ENCODE measurements around the gene IFNGR2.
"Not testable (repeated sequence)": the region's sequence is repeated elsewhere in the genome, so short reads cannot be mapped to it uniquely, and the experiment has no call there.

IFNGR2 gene

DNA sequence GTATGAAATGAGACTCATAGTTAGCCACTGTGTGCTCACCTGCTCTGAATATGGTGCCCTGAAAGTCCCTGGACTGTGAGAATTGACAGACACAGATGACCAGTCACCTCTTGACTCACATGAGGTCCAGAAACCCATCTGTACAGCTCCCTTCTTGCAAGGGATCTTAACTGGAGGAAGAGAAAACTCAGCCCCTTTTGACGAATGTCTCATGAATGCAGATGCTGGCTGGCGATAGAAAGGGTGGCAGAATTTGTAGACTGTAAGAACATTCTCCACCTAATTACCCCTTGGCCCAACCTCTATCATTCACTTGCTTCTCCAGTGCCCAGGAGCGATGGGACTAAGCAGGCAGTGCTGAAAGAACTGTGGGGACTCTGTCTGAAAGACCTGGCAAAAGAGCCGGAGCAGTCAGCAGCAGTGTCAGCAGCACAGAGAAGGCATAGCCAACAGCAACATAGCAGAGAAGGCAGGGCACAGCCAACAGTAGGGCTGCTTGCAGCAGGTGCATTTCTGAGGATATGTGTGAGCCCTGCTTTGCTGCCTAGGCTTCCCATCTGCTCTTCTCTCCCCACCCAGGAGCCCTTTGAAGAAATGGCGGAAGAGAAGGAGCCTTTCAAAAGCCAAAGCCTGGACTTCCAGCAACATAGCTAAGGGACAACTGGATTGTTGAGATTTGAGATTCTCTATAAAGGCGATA, 25.8 kb upstream of the IFNGR2 start:
- DNase-seq = no peak

DNA sequence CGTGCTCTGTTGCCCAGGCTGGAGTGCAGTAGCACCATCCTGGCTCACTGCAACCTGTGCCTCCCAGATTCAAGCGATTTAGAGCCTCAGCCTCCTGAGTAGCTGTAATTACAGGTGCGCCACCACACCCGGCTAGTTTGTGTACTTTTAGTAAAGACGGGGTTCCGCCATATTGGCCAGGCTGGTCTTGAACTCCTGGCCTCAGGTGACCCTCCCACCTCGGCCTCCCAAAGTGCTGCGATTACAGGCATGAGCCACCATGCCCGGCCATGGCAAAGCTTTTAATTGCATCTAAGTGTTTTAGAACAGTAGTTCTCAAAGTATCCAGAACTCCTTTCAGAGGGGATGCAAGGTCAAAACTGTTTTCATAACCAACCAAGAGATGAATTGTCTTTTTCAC, 25.1 kb upstream of the IFNGR2 start:
- no peak for DNase-seq

DNA sequence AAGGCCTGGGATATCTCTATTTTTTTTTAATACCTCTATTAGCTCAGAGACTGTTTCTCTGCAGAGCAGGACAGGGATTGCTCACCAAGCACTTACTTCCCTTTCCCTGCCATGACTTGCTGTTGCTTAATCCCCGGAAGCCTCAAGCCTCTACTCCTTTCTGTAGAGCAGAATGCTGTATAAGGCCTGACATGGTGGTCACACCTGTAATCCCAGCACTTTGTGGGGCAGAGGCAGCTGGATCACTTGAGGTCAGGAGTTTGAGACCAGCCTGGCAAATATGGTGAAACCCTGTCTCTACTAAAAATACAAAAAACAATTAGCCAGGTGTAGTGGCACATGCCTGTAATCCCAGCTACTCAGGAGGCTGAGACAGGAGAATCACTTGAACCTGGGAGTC, 23.3 kb upstream of the IFNGR2 start:
- DNase-seq = not testable (repeated sequence)

DNA sequence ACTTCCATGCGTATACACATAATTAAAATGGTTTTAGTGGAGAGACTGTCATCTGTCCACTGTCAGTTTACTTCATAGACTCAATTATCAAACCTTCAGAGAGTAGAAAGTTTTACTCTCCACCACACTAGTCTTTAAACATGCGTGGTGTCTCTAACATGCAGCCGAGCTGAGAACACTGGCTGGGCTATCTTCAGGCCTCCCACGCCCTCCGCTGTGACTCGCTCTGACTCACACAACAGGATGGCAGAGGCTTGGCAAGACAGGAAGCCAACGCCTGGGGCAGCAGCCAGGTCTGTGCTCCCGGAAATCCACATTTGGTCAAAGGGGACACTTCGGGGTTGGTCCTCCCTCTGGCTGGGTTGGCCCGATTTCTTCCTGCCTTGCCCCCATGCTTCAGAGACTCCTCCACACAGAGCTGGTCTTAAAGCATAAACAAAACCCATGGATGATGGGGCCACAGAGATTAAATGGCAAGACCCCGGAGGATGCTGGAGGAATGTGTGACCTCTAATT, 22.7 kb upstream of the IFNGR2 start:
- peak; percentile 76 for DNase-seq

DNA sequence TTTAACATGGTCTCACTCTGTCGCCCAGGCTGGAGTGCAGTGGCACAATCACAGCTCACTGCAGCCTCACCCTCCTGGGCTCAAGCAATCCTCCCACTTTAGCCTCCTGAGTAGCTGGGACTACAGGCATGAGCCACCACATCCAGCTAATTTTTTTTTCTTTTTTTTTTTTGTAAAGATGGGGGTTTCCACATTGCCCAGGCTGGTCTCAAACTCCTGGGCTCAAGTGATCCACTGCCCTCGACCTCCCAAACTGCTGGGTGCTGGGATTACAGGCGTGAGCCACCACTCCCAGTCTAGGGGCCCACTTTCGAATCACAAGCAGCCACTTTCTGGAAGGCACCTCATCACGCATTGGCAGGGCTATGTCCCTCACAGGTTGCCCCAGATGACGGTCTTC, 21.8 kb upstream of the IFNGR2 start:
- DNase-seq = not testable (repeated sequence)

DNA sequence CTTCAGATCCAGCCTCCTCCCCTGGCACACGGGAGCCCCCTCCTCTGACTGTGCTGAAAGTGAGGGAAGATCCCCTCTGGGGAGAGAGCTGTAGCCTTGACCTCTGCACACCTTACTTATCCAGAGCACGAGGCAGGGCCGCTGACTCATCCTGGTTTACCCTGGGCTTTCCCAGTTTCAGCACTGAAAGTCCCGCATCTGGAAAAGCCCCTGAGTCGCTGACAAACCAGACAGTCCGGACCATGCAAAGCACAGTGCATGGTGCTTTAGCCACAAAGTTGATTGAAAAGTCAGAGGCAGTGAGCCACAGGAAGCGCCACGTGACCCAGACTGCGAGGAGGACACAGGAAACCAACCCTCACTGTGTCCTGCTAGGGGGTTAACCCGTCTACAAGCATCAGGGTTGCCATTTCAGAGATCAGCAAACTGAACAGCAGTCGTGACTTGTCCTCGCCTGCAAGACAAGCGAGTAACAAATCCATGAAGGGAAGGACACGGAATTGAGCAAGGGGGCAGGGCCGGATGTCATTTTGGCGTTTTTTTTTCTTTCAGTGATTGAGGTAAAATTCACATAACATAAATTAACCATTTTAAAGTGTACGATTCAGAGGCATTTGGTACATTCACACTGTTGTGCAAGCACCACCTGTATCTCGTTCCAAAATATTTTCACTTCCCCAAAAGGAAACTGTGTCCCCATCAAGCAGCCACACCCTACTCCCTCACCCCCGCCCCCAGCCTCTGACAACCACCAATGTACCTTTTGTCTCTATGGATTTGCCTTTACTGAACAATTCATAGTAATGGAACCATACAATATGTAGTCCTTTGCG, 19.9 kb upstream of the IFNGR2 start:
- DNase-seq = peak; percentile 59

DNA sequence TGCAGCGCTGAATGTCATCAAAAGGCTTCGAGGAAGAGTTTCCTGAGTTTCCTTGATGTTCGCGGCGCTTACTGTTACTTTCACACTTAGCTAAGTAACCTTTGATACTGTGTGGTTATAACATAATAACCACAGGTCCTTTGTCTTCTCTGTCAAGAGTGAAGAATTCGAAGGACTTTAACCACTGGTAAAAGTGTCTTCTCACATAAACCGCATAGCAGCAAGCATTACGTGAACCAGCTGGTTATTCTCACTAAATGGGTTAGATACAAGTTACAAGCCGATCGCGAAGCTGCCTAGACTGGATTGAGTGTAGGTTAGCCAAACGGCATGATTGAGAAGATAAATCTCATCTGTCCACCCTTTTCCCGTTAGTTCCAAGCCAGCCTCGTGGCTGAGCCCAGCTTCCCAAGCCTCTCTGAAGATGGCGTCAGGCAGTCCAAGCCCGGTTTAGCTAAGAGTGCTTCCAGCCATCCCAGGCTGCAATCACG, 18.3 kb upstream of the IFNGR2 start:
- peak; percentile 35 for DNase-seq

DNA sequence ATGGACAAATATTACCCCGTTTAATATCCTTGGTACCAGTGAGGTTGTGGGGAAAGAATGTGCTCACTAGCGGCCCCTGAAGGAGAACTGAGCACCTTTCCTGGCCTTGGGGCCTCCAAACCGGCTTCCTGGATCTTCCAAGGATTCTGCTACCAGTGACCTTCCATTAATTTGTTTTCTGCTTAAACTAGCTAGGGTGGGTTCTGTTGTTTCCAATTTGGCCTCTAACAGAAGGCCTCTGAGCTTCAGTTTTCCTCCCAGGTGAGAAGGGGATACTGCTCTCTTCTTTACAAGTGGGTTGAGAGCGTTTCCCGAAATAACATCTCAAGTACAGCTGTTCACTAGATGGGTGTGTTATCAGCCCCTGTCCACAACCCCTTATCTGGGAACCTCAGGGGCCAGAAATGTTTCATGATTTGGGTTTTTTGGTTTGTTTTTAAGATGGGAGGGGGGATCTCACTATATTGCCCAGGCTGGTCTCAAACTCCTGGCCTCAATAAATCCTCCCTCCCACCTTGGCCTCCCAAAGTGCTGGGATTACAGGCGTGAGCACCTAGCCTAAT, 16.9 kb upstream of the IFNGR2 start:
- DNase-seq = no peak

DNA sequence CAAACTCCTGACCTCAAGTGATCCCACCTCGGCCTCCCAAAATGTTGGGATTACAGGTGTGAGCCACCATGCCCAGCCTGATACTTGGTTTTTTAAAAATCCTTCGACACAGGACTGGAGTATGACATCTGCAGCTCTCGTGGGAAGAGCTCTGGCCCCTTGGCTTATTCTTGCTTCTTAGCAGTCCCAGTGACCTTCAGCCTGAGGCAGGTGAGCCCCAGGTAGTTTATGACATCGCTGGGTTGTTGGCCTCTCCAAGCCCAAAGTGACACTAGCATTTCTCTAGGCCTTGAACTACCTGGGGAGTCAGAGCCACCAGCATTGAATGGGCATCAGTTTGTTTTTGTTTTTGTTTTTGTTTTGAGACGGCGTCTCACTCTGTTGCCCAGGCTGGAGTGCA, 15.9 kb upstream of the IFNGR2 start:
- DNase-seq = no peak

DNA sequence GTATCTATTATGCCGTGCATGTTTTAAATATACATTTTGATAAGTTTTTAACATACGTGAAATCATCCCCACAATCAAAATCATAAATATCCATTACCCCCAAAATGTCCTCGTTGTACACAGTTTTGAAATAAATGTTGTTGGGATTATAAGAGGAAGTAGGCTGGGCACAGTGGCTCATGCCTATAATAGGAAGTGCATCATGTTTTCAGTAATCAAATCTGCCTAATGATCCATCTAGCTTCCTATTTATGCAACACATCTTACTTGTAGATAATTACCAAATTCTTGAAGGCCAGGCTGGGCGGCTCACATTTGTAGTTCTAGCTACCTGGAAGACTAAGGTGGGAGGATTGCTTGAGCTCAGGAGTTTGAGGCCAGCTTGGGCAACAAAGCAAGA, 15.0 kb upstream of the IFNGR2 start:
- DNase-seq = no peak

DNA sequence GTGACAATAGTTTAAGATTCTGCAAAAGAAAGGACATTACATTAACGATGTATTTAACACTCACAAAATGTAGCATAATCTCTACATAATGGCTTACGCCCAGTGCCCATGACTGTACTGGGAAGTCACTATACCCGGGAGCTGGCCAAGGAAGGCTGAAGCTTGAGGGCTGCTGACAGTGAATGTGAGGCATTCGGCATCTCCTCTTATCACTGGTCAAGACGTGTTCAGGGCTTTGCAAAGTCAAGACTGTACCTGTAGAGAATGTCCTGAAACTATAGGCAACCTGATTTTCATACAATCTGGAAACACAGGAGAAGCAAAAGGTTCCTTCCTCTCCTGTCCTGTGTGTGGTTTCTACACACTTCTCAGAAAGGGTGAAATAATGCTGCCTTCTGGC, 12.7 kb upstream of the IFNGR2 start:
- DNase-seq = no peak

DNA sequence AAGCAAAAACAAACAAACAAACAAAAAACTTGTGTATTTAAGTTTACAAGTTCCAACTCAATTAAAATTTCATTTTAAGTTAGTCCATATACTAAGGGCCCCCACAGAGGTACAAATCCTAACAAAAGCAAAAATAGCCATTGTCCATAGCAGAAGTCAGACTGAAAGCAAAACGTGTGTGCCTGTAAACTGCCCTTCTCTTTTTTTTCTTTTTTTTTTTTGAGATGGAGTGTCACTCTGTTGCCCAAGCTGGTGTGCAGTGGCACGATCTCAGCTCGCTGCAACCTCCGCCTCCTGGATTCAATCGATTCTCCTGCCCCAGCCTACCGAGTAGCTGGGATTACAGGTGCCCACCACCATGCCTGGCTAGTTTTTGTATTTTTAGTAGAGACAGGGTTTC, 11.6 kb upstream of the IFNGR2 start:
- no peak for DNase-seq

DNA sequence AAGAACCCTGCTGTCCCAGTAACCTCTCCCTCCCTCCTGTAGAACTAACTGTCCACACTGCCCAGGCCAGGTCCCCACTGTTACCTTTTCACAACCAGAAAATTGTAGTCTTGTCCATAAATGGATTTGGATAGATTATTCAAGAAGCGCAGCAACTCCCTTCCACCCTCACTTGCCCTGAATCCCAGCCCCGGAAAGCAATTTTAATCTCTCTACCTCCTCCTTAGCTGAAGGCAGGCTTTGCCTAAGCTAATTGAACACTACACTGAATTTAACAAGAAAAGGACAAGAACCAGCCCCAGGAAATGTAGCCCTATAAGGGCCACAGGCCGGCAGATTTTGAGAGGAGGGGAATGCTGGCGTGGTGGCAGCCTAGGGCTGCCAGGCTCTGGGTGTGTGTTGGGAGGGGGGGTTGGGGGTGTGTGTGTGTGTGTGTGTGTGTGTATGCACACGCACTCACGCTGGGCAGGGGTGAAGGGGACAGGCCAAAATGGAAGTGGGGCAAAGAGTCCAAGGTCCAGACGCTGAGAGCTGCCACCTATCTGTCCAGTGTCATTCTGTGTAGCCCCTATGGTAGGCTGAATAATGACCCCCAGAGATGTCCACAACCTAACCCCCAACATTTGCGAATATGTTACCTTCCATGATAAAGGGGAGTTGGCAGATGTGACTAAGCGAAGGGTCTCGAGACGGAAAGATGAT, 10.8 kb upstream of the IFNGR2 start:
- no peak for DNase-seq

DNA sequence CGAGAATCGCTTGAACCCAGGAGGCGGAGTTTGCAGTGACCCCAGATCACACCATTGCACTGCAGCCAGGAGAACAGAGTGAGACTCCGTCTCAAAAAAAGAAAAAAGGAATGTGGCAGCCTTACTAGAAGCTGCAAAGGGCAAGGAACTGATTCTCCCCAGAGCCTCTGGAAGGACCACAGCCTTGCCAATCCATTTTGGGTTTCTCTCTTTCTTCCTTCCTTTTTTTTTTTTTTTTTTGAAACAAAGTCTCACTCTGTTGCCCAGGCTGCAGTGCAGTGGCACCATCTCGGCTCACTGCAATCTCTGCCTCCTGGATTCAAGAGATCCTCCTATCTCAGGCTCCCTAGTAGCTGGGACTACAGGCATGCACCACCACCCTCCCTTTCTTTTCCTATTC, 9.9 kb upstream of the IFNGR2 start:
- DNase-seq = no peak

DNA sequence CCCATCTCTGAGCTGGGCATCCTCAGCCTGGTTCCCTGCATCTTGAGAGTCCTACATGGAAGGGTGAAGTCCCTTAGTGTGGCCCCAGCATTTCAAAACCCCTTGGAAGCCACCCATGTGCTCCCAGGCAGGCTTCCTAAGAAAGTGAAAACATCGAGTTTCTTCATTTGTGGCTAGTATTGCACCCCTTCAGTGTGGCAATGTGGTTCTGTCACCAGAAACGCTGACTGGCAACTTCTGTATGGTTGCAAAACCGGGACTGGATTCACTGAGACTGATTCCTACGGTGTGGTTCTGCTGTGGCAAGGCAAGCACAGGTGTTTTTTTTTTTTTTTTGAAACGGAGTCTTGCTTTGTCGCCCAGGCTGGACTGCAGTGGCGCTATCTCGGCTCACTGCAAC, 9.0 kb upstream of the IFNGR2 start:
- DNase-seq = no peak

DNA sequence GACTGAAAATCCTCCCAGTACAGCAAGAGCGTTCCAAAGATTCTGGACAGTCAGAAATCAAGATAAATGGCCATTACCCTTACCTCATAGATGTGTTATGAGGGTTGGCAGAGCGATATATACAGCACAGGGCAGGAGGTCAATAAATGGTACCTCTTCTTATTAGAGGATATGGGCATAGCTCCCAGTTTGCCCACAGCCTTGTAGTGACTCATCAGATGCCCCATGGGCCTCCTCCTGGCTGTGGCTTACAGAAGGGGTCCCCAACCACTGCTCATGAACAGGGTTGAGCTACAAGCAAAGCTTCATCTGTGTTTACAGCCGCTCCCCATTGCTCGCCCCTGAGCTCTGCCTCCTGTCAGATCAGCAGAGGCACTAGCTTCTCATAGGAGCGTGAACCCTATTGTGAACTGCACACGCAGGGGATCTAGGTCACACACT, 7.3 kb upstream of the IFNGR2 start:
- DNase-seq = no peak

DNA sequence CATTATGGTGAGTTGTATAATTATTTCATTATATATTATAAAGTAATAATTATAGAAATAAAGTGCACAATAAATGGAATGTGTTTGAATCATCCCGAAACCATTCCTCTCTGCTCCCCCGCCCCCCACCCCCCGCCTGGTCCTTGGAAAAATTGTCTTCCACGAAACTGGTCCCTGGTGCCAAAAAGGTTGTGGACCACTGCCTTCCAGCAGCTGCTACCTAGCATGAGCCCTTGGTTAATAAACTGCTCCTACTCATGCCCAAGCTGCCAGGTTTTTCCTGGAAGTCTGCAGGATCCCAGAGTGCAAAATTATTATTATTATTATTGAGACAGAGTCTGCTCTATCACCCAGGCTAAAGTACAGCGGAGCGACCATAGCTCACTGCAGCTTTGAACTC, 6.8 kb upstream of the IFNGR2 start:
- no peak for DNase-seq

DNA sequence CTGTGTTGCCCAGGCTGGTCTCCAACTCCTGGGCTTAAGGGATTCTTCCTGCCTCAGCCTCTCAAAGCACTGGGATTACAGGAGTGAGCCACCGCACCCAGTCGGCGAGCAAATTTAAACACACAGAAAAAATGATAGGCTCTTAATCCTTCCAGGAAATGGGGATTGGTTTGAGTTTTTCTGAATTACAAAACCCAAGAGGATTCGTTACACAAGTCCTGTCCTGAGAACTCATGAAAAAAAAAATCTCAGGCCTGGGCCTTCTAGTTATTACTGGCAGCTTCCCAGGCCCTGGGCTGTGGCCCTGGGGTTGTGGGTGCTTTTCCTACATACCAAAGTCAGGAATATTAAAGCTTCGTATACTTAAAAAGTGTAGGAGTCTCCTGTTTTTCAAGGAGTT, 6.3 kb upstream of the IFNGR2 start:
- DNase-seq = no peak

DNA sequence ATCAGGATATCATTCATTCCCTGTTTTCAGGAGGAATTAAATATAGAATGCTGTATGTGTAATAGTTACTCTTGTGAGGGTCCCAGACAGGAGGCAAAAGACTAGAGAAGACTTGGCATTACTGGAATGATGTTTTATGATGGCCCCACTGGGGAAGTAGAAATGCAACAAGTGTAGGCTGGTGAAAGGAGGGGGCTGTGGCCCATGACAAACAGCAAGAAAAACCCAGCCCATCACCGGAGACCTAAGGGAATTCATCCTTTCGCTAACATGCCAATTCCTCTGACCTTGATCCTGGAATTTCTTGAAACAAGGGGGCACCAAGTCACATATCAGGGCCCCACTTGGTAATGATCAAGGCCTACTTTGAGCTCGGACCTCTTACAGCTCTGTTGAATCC, 5.5 kb upstream of the IFNGR2 start:
- DNase-seq = no peak

DNA sequence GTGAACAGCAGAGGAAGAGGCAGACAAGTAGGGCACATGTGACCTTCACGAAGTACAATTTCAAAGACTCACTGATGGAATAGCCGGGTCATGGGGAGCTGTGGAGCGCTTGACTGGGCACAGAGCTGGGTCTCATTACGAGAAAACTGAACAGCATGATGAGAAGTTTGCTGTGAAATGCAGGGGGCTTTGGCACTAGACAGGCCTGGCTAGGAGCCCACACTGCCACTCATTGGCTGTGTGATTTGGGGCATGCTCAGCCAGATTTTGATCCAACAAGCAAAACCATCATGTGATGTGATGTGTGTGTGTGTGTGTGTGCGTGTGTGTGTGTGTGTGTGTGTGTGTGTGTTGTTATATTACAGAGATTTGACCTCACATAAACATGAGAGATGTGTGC, 4.9 kb upstream of the IFNGR2 start:
- DNase-seq = no peak

DNA sequence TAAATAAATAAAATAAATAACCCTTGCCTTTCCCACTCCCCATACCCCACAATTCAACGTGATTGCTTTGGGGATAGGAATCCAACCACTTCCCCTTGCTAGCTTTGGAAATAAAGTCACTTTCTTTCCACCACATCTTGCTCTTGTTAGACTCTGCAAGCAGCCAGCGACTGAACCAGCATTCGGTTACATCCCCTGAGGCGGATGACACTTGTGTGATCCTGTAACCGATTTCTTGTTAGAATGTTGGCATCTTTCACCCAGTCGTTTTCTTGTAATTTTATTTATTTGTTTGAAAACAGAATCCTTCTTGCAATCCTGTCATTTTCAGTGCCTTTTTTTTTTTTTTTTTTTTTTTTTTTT, 1.6 kb upstream of the IFNGR2 start:
- DNase-seq = no peak

DNA sequence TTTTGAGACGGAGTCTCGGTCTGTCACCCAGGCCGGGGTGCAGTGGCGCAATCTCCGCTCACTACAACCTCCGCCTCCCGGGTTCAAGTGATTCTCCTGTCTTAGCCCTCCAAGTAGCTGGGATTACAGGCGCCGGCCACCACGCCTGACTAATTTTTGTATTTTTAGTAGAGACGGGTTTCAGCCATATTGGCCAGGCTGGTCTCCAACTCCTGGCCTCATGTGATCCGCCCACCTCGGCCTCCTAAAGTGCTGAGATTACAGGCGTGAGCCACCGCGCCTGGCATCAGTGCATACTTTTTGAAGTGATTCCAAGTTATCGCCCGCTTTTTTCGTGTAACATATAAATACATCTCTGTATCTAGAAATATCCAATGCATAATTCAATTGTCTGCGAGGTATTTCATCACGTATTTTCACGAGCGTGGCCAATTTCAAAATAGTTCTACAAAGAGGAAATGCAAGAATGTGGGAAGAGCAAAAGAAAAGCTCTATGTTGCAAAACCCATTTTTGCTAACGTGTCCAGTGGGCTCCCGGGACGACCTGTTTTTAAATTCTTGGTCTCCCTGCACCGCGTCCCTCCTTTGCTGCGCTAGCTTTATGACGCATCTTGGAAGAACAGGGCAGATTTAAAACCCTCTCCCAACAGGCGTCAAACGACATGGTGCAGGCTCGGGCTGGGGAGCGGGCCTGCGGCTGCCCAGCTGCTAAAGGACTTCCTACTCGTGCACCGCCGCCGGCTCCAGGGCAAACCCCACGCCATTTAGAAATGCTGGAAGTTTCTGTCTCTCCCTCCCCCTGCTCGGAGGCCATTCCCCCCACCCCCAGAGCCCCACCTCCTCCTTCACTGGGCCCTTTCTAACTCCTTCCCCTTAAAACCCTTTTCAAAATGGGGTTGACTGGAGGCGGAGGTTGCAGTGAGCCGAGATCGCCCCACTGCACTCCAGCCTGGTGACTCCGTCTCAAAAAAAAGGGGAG, 923 bp upstream of the IFNGR2 start:
- DNase-seq = no peak

All from activated gamma-delta T cell treated with Interleukin-2 at 50 U/mL for 16 hours (primary cell).